GM12892 (cell line): ENCODE results near the gene BLOC1S5.
A peak's percentile ranks its signal among the peaks of the same experiment; 100 is the strongest.

Experiments
- DNase-seq: peaks from one replicate; pipeline ENCODE4 v3.0.0; 2011; ENCODE audit not compliant: insufficient read length
- FAIRE-seq: peaks from 2 replicates; lab custom pipeline; 2011; peaks lifted over from hg19 to GRCh38; lab: Jason Lieb, UNC
- POLR2A ChIP-seq: IDR thresholded peaks from 2 replicates; pipeline ENCODE4 v1.6.1; 2011; ENCODE audit warnings: low read depth, low read length, control low read depth
- POLR2AphosphoS5 ChIP-seq: IDR thresholded peaks from 2 replicates; pipeline ENCODE4 v1.6.1; 2011; ENCODE audit warnings: low read depth, low read length, control low read depth
- TAF1 ChIP-seq: IDR thresholded peaks from 2 replicates; pipeline ENCODE4 v1.6.1; 2011; ENCODE audit warnings: low read depth, mild to moderate bottlenecking, control low read depth, low read length, borderline replicate concordance

BLOC1S5 gene

DNA sequence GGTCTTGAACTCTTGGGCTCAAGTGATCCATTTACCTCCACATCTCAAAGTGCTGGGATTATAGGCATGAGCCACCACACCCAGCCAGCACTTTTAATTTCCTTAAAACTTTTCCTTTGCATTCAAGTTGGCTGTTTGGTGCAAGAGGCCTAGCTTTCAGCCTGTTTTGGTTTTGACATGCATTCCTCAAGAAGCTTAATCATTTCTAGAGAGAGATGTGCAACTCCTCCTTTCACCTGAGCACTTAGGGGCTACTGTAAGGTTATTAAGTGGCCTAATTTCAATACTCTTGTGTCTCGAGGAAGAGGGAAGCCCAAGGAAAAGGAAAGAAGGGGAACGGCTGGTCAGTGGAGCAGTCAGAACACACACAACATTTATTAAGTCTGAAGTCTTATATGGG, 13.8 kb upstream of the BLOC1S5 start:
- TF ChIP-seq POLR2AphosphoS5 (no peak), TAF1 (no peak), POLR2A (no peak)
- DNase-seq (no peak), FAIRE-seq (no peak)

- no peak for FAIRE-seq
- DNase-seq, result no peak
- no peak for TF ChIP-seq TAF1
- no peak for TF ChIP-seq POLR2A
- no peak for TF ChIP-seq POLR2AphosphoS5
Measured at GRCh38 chr6:8075704-8076103, 11.5 kb upstream of the BLOC1S5 start.

GRCh38 chr6:8075185-8075584, 11.0 kb upstream of the BLOC1S5 start:
- DNase-seq (no peak), FAIRE-seq (no peak)
- TF ChIP-seq POLR2AphosphoS5 (no peak), TAF1 (no peak), POLR2A (no peak)

GRCh38 chr6:8074213-8074612, 10.0 kb upstream of the BLOC1S5 start:
- TF ChIP-seq POLR2AphosphoS5 (no peak), POLR2A (no peak)
- no peak for FAIRE-seq

GRCh38 chr6:8073758-8074157, 9.6 kb upstream of the BLOC1S5 start:
- FAIRE-seq, result no peak
- TF ChIP-seq TAF1, result no peak
- TF ChIP-seq POLR2AphosphoS5, result no peak
- TF ChIP-seq POLR2A, result no peak
- no peak for DNase-seq

More at GRCh38 chr6:8074213-8074612, 10.0 kb upstream of the BLOC1S5 start:
- no peak for DNase-seq

GRCh38 chr6:8070718-8071117, 6.5 kb upstream of the BLOC1S5 start:
- no peak for FAIRE-seq
- DNase-seq, result no peak
- no peak for TF ChIP-seq POLR2A
- no peak for TF ChIP-seq POLR2AphosphoS5
- no peak for TF ChIP-seq TAF1

DNA sequence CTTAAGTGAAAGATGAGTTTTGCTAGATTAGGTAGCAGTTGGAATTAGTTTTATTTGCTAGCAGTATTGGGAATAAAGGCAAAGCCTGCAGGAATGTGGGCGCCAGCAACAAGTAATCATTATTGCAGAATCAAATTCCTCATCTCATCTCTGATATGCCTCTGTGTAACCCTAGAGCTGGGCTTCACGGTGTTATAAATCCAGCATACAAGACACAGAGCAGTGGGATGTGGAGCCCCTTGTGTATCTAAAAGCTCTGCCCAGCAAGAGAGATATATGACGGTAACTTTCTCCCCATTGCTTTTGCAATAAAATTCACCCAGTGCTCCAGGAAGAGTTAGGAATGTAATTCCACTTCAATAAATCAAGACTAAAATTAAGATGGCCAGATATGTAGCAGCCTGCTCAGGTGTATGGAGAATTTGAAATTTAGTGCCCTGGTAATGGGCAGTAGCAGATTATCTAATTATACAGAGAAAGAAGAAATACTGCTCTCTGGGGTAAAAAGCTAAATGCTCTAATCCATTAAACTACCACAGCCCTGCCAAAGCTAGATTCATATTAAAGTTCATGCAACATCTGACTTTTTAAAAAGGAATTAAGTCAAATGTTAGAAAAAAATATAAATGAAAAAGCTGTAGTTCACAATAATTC, 5.6 kb upstream of the BLOC1S5 start:
- no peak for FAIRE-seq

DNA sequence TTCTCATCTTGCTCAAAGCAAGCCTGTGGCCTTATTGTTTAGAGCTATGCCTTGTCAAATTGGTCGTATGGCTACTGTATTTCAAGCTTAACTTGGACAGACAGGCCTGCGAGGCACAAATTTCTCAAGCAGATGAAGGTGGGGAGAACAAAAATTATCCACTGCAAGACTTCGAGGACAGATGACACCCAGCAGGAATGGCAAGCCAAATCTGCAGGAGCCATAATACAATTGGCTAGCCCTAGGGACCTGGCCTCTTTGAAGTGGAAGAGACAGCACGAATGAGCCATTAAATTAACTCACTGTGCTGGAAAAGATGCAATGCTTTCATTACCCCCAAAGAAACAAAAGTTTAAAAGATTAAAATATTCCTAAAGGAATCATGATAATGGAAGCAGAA, 5.0 kb upstream of the BLOC1S5 start:
- no peak for FAIRE-seq
- DNase-seq, result no peak
- TF ChIP-seq POLR2A (no peak), TAF1 (no peak), POLR2AphosphoS5 (no peak)

More for the DNA sequence above, 5.6 kb upstream of the BLOC1S5 start:
- no peak for TF ChIP-seq TAF1
- no peak for TF ChIP-seq POLR2AphosphoS5
- TF ChIP-seq POLR2A, result no peak
- no peak for DNase-seq

DNA sequence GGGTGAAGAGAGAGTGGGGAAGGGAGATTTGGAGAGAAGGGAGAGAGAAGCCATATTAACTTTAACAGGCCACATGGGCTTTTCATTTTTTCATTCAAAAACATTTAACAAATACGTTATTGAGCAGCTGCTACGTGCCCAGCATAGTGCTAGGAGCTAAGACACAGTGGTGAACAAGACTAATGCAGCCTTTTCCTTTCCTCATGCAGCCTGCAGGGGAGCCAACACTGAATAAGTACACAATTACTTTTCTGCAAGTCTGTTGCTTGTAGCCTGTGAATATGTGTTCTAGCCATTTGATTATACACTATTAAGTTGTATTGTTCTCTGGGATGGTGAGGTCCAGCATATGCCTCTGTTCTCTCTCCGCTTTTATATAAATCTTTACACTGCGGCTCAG, 1.9 kb upstream of the BLOC1S5 start:
- FAIRE-seq (no peak), DNase-seq (no peak)
- TF ChIP-seq POLR2A, result no peak
- no peak for TF ChIP-seq TAF1
- TF ChIP-seq POLR2AphosphoS5, result no peak

GRCh38 chr6:8065519-8065911, 1.3 kb upstream of the BLOC1S5 start:
- FAIRE-seq (peak; percentile 80), DNase-seq (no peak)
- TF ChIP-seq TAF1 (0 out of 2 replicates have a peak, but pooled peaks have one; percentile 8), POLR2A (no peak), POLR2AphosphoS5 (0 out of 2 replicates have a peak, but pooled peaks have one; percentile 42)

- FAIRE-seq, result peak; percentile 65
- no peak for DNase-seq
- no peak for TF ChIP-seq POLR2AphosphoS5
- no peak; the same call in none of the 2 replicates for TF ChIP-seq POLR2A
- TF ChIP-seq TAF1, result no peak
Measured at GRCh38 chr6:8064638-8065518, 689 bp upstream of the BLOC1S5 start.

- no peak for TF ChIP-seq POLR2A
- TF ChIP-seq TAF1, result no peak
- no peak for TF ChIP-seq POLR2AphosphoS5
- DNase-seq (no peak), FAIRE-seq (no peak)
Measured at GRCh38 chr6:8061736-8062135, 2.5 kb downstream of the BLOC1S5 start.
